ENCODE measurements around the gene ATP6V0E2. TPM values are rescaled to one million over a fixed set of nuclear protein-coding genes. Genes with fewer than 3 reads are reported as not detected.

Gene ATP6V0E2
- total RNA-seq, 1 experiment from 2014 or later, result 26.2 TPM

- TF ChIP-seq, protein P1, sequence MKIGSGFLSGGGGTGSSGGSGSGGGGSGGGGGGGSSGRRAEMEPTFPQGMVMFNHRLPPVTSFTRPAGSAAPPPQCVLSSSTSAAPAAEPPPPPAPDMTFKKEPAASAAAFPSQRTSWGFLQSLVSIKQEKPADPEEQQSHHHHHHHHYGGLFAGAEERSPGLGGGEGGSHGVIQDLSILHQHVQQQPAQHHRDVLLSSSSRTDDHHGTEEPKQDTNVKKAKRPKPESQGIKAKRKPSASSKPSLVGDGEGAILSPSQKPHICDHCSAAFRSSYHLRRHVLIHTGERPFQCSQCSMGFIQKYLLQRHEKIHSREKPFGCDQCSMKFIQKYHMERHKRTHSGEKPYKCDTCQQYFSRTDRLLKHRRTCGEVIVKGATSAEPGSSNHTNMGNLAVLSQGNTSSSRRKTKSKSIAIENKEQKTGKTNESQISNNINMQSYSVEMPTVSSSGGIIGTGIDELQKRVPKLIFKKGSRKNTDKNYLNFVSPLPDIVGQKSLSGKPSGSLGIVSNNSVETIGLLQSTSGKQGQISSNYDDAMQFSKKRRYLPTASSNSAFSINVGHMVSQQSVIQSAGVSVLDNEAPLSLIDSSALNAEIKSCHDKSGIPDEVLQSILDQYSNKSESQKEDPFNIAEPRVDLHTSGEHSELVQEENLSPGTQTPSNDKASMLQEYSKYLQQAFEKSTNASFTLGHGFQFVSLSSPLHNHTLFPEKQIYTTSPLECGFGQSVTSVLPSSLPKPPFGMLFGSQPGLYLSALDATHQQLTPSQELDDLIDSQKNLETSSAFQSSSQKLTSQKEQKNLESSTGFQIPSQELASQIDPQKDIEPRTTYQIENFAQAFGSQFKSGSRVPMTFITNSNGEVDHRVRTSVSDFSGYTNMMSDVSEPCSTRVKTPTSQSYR (CRISPR knock-in tag; IDR thresholded peaks at IDR 0.05), result no peak
- TF ChIP-seq KAT7 (CRISPR knock-in tag; IDR thresholded peaks at IDR 0.05; ENCODE audit: borderline replicate concordance) (no peak), ZBTB21 (CRISPR knock-in tag; IDR thresholded peaks at IDR 0.05; ENCODE audit: borderline replicate concordance) (no peak), CREB1 (CRISPR knock-in tag; IDR thresholded peaks at IDR 0.05) (no peak), RORB (CRISPR knock-in tag; IDR thresholded peaks at IDR 0.05) (no peak), ATF1 (CRISPR knock-in tag; IDR thresholded peaks at IDR 0.05) (no peak), FOXP1 (CRISPR knock-in tag; IDR thresholded peaks at IDR 0.05; ENCODE audit: borderline replicate concordance) (no peak), ESRRA (CRISPR knock-in tag; IDR thresholded peaks at IDR 0.05; ENCODE audit: borderline replicate concordance) (no peak)
- TF ChIP-seq, protein P2, sequence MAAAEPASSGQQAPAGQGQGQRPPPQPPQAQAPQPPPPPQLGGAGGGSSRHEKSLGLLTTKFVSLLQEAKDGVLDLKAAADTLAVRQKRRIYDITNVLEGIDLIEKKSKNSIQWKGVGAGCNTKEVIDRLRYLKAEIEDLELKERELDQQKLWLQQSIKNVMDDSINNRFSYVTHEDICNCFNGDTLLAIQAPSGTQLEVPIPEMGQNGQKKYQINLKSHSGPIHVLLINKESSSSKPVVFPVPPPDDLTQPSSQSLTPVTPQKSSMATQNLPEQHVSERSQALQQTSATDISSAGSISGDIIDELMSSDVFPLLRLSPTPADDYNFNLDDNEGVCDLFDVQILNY (CRISPR knock-in tag; IDR thresholded peaks at IDR 0.05), result no peak
- TF ChIP-seq, protein P3, sequence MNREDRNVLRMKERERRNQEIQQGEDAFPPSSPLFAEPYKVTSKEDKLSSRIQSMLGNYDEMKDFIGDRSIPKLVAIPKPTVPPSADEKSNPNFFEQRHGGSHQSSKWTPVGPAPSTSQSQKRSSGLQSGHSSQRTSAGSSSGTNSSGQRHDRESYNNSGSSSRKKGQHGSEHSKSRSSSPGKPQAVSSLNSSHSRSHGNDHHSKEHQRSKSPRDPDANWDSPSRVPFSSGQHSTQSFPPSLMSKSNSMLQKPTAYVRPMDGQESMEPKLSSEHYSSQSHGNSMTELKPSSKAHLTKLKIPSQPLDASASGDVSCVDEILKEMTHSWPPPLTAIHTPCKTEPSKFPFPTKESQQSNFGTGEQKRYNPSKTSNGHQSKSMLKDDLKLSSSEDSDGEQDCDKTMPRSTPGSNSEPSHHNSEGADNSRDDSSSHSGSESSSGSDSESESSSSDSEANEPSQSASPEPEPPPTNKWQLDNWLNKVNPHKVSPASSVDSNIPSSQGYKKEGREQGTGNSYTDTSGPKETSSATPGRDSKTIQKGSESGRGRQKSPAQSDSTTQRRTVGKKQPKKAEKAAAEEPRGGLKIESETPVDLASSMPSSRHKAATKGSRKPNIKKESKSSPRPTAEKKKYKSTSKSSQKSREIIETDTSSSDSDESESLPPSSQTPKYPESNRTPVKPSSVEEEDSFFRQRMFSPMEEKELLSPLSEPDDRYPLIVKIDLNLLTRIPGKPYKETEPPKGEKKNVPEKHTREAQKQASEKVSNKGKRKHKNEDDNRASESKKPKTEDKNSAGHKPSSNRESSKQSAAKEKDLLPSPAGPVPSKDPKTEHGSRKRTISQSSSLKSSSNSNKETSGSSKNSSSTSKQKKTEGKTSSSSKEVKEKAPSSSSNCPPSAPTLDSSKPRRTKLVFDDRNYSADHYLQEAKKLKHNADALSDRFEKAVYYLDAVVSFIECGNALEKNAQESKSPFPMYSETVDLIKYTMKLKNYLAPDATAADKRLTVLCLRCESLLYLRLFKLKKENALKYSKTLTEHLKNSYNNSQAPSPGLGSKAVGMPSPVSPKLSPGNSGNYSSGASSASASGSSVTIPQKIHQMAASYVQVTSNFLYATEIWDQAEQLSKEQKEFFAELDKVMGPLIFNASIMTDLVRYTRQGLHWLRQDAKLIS (CRISPR knock-in tag; IDR thresholded peaks at IDR 0.05; ENCODE audit: borderline replicate concordance), result no peak
- TF ChIP-seq, protein P4, sequence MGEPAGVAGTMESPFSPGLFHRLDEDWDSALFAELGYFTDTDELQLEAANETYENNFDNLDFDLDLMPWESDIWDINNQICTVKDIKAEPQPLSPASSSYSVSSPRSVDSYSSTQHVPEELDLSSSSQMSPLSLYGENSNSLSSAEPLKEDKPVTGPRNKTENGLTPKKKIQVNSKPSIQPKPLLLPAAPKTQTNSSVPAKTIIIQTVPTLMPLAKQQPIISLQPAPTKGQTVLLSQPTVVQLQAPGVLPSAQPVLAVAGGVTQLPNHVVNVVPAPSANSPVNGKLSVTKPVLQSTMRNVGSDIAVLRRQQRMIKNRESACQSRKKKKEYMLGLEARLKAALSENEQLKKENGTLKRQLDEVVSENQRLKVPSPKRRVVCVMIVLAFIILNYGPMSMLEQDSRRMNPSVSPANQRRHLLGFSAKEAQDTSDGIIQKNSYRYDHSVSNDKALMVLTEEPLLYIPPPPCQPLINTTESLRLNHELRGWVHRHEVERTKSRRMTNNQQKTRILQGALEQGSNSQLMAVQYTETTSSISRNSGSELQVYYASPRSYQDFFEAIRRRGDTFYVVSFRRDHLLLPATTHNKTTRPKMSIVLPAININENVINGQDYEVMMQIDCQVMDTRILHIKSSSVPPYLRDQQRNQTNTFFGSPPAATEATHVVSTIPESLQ (CRISPR knock-in tag; IDR thresholded peaks at IDR 0.05), result no peak
These were observed 9.0 kb upstream of the ATP6V0E2 start (continued) for GRCh38 chr7:149864751-149865150.

DNA sequence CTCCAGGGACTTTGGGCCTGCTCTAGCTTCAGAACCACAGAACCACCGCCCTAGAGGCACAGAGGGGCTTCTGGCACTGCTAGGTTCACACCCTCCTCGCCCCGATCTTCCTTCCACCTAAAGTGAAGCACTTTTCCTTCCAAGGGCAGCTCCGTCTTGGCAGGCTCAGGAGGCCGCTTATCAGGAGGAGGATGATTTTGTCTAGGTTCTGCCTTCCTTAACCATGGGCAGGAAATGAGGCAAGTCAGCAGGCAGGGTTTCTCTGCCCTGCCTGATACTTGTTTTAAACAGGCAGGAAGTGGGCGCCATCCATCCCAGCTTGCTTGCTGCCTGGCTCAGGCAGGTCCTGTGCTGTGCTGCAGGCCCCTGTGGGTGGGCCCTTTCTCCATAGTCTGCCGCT, 8.3 kb upstream of the ATP6V0E2 start:
- Mint-ChIP-seq H3K27ac (no peak overlapping the region), H3K9me3 (no peaks in the 10 kb centered on the region), H3K27me3 (ENCODE audit: low read depth) (no peaks in the 10 kb centered on the region), H3K4me1 (no peaks in the 10 kb centered on the region), H3K36me3 (no peaks in the 10 kb centered on the region), H3K4me3 (no peak overlapping the region)
- ATAC-seq (no peak), DNase-seq (ENCODE audit: low spot score) (no peak)
- TF ChIP-seq IRF1 (CRISPR knock-in tag; IDR thresholded peaks at IDR 0.05), result no peak
- TF ChIP-seq CREM (CRISPR knock-in tag; IDR thresholded peaks at IDR 0.05), result no peak
- no peak for TF ChIP-seq JUN (CRISPR knock-in tag; IDR thresholded peaks at IDR 0.05)
- TF ChIP-seq NFATC4 (CRISPR knock-in tag; IDR thresholded peaks at IDR 0.05), result no peak
- no peak for TF ChIP-seq FOXP1 (CRISPR knock-in tag; IDR thresholded peaks at IDR 0.05; ENCODE audit: borderline replicate concordance)
- no peak for TF ChIP-seq EMX1 (CRISPR knock-in tag; IDR thresholded peaks at IDR 0.05)
- TF ChIP-seq ZSCAN18 (CRISPR knock-in tag; IDR thresholded peaks at IDR 0.05), result no peak
- TF ChIP-seq SP1 (CRISPR knock-in tag; conservative IDR thresholded peaks at IDR 0.05), result no peak
- no peak for TF ChIP-seq NFE2L1 (CRISPR knock-in tag; IDR thresholded peaks at IDR 0.05)
- no peak for TF ChIP-seq ATF2 (CRISPR knock-in tag; IDR thresholded peaks at IDR 0.05; ENCODE audit: borderline replicate concordance, low read depth)
- ChIA-PET CTCF (interaction anchor here (0.8 to 1.2 kb wide), 3 partner anchors 16 to 21 kb away, joined by 3 to 4 read pairs (median 3); no protein-coding TSS in a partner anchor), POLR2A (no interaction called here)

Data from WTC11 (cell line).